GM10266 (cell line): ENCODE data around the gene RBMS3.
"Not testable (repeated sequence)": the region's sequence is repeated elsewhere in the genome, so short reads cannot be mapped to it uniquely, and the experiment has no call there.

ENCODE experiments used
- DNase-seq: peaks from one replicate; pipeline ENCODE4 v3.0.0; 2012; ENCODE audit errors: extremely low spot score
- CTCF ChIP-seq: IDR thresholded peaks from 2 replicates; pipeline ENCODE4 v1.5.1; 2012; ENCODE audit warnings: mild to moderate bottlenecking, low read depth; ENCODE audit not compliant: control insufficient read depth, insufficient read depth; ENCODE audit errors: missing control alignments

The RBMS3 gene

GRCh38 chr3:29665688-29666087 lies 384.8 kb downstream of the RBMS3 start:
- TF ChIP-seq CTCF = no peak
- no peak for DNase-seq

- no peak for DNase-seq
- TF ChIP-seq CTCF = no peak
Observed at GRCh38 chr3:29668233-29668632, 387.4 kb downstream of the RBMS3 start.

GRCh38 chr3:29668728-29669127 lies 387.9 kb downstream of the RBMS3 start:
- no peak for DNase-seq

GRCh38 chr3:29670476-29670875 lies 389.6 kb downstream of the RBMS3 start:
- not testable (repeated sequence) for DNase-seq

More at GRCh38 chr3:29668728-29669127, 387.9 kb downstream of the RBMS3 start:
- no peak for TF ChIP-seq CTCF

- DNase-seq = no peak
Observed at GRCh38 chr3:29677421-29677820, 396.6 kb downstream of the RBMS3 start.

GRCh38 chr3:29679944-29680343 lies 399.1 kb downstream of the RBMS3 start:
- no peak for TF ChIP-seq CTCF
- no peak for DNase-seq

More at GRCh38 chr3:29677421-29677820, 396.6 kb downstream of the RBMS3 start:
- no peak for TF ChIP-seq CTCF

- no peak for DNase-seq
- no peak for TF ChIP-seq CTCF
Observed at GRCh38 chr3:29683018-29683993, 402.4 kb downstream of the RBMS3 start.
